ENCODE results near the gene PGAM4.
A peak's percentile ranks its signal among the peaks of the same experiment; 100 is the strongest.
"Not testable (repeated sequence)": the region's sequence is repeated elsewhere in the genome, so short reads cannot be mapped to it uniquely, and the experiment has no call there.

PGAM4 gene

DNA sequence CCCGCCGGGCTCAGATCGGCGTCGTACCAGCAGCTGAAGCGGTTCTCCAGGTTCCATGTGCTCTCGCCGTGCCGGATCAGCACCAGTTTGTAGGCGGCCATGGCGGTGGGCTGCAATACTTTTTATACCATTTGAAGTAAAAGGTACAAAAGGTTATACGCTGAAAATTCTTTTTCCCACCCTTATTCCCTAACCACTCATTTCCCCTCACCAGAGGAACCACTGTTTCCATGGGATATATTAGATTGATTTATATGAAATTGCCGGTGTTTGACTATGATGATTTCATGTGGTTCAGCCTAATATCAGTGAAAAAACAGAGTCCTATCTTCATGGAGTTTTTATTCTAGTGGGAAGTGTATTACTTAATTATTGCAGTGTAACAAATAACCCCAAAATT, at the start of gene PGAM4:
TSS of gene PGAM4 (minus strand) at position 101 of the 400 bp plus-strand sequence. CDS start at position 101, 0 bp downstream.
- DNase-seq (ENCODE audit: low read depth in 2 of 2) = no peak

DNA sequence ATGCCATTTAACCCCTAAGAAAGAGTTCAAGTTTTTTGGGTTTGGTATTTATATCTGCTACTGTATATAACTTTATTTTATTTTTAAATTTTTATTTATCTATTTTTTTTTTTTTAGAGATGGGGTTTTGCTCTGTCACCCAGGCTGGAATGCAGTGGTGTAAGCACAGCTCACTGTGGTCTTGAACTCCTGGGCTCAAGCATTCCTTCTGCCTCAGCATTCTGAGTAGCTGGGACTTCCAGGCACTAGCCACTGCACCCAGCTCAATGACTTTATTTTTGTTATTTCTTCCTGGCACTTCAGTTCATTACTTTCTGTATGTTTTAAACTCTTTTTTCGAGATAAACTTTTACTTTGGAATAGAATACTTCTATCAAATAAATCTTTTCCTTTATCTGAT, 42.4 kb upstream of the PGAM4 start:
- no peak for DNase-seq (ENCODE audit: low read depth in 2 of 2)

DNA sequence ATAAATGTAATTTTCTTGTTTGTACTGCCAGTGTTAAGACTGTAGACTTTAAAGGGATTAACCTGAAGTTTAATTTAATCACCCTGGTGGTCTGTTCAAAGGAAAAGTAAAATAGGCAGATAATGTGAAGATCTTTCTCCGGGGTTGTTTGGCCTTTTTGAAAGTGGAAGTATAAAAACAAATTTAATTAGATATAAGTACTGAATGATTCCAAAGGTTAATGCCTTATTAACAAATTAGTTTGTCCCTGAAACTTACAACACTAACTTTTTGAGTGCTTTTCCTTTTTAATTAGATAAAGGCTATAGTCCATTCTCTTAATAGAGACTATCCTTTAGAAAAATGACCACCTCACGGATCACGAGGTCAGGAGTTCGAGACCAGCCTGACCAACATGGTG, 10.4 kb upstream of the PGAM4 start:
- no peak for DNase-seq (ENCODE audit: low read depth in 2 of 2)

DNA sequence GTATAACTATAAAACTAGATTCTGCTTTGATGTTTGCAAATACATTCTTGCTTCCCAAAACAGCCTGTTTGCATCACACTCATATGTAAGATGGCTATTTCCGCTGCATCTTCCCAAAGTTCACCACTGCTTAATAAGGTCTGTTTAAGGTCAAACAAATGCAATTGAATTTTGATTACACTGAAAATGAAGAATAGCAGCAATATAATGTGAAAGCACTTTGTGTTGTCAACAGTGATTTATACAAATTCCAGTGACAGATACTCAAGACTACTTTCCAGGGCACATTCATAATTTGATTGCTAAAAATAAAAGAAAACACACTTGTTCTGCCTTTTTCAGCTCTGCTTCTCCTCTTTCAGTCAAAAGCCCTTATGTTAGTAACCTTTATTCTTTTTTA, 8.1 kb upstream of the PGAM4 start:
- no peak for DNase-seq (ENCODE audit: low read depth in 2 of 2)

DNA sequence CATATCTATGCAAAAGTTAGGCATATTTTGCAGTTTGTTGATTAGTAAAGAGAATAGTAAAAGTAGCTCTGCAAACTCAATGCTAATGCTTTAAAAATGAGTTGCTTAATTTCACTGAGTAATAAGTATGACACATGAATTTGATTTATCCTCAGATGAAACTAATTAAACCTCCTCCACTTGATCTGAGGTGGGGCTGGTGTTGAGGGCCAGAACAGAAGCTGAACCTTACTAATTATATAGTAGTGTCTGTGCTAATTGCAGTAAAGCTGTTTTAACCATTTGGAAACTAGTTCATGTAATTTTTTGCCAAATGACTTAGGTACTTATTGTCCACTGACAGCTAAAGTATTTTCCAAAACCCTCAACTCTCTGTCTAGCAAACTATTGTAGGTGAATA, 7.7 kb upstream of the PGAM4 start:
- no peak for DNase-seq (ENCODE audit: low read depth in 2 of 2)

DNA sequence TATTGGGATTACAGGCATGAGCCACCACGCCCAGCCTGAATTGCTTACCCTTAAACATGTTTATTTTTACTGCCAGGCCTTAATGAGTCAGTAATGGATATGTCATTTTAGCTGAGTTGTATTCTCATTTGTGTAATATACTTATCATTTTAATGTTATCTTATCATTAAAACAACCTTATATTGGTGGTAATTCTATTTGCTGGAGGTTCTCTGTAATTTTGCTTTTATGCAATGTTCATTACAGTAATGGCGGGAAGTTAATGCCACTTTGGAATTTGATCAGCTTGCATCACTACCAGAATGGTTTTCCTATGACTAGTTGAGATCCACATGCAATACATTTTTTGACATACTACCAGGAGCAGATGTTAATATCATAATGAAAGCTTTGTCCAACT, 6.3 kb upstream of the PGAM4 start:
- DNase-seq (ENCODE audit: low read depth in 2 of 2) = no peak

DNA sequence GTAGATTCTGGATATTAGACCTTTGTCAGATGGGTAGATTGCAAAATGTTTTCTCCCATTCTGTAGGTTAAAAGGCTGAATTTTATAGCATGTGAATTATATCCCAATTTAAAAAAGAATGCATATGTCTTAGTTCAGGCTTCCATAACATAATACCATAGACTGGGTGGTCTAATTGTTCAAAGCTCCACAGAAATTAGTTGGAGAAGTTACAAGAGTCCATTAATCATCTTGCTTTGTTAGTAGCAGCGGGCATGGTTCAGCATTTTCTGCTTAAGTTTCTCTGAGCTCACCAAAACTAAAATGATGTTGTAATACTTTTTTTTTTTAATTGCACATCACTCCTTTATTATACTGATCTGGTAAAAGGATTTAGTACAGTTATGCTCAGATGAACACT, 1.8 kb downstream of the PGAM4 start:
- peak in 1 of 2 experiments; percentile 4 for DNase-seq (ENCODE audit: low read depth in 2 of 2)

DNA sequence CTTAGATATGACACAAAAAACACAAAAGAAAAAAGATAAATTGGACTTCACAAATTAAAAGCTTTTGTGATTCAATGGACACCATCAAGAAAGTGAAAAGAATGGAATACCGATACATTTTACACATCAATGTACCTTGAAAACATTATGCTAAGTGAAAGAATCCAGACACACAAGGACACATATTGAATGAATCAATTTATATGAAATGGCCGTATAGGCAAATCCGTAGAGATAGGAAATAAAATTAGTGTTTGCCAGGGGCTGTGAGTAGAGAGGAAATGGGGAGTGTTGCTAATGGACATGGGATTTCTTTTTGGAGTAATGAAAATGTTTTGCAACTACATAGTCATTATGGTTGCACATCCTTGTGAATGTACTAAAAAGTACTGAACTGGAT, 3.1 kb downstream of the PGAM4 start:
- DNase-seq (ENCODE audit: low read depth in 2 of 2) = no peak

DNA sequence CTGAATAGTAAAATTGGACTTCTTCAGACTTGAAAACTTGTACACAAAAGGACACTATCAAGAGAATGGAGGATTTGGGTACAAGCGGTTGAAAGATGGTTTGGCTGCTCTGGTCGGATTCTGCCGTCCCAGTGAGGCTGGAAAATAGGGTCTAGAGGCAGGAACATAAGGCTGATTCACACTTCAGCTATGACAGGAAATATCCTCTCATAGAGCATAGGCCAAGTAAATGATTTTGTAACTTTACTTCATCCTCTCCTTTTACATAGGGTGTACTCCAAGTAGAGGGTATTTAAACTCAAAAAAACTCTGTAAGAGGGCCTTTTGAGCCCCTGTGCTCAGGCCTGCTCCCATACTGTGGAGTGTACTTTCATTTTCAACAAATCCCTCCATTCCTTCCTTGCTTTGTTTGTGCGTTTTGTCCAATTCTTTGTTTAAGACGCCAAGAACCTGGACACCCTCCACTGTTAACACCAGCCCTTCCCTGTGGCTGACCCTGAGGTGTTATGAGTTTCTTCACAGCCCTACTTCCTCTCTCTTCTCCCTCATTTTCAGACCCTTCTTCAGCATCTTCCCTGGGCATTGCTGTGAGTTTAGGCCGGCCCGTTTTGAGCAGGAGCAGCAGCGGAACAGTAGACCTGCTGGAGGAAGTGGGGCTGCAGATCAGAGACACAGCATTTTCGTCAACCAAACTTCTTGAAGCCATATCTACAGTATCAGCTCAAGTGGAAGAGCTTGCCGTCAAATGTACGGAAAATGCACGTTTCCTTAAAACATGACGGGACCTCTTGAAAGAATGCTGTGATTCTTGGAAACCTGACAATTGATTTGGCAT, 7.2 kb downstream of the PGAM4 start:
- DNase-seq (ENCODE audit: low read depth in 2 of 2) = no peak

DNA sequence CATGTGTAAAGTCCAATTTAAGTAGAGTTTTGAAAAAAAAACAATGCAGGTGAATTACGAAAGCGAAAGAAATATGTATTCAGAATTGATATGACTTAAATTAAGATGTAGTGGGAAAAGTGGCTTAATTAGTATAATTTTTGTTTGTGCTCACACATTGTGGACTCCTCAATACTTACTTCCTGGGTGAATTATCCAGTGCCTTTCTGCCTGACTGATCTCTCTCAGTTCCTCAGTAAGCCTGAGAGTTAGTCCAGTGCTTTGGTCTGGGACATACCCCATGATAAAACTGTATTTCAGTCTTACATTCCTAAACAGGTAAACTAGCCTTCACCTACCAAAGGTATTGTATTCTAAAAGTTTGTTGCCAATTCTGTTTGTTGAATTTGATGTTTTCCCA, 8.4 kb downstream of the PGAM4 start:
- DNase-seq (ENCODE audit: low read depth in 2 of 2) = no peak

DNA sequence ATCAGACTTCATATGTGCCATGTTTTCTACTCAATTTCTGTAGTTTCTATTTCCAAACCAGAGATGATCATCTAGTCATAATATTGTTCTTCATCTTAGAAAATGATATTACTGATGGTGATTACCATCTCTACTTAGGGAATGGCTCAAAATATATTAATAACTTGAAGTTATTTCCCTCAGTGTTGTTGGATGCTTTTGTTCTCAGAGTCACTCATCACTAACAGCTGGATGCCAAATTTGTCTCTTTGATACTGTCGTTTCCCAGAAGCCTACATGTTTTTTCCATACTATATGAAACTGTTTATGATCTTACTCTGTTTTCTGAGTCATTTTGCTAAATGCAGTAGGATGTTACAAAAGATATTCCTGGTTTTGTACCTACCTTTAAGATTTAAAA, 8.9 kb downstream of the PGAM4 start:
- no peak for DNase-seq (ENCODE audit: low read depth in 2 of 2)

DNA sequence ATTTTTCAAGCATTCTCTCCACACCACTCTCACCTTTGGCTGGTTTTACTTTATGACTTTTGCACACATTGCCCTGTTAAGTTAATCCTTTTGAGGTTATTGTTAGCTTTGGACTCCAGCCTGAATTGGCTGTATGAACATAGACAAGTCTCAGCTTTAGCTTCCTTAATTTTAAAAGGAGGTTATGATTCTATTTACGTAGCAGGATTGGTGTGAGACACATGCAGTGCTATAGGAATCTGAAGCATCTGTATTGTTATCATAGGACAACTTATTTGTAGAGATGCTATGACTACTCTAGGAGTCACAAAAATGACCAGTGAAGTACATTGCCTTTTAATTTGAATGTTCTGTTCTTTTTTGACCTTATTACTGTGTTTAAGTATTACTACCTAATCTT, 15.7 kb downstream of the PGAM4 start:
- no peak for DNase-seq (ENCODE audit: low read depth in 2 of 2)

DNA sequence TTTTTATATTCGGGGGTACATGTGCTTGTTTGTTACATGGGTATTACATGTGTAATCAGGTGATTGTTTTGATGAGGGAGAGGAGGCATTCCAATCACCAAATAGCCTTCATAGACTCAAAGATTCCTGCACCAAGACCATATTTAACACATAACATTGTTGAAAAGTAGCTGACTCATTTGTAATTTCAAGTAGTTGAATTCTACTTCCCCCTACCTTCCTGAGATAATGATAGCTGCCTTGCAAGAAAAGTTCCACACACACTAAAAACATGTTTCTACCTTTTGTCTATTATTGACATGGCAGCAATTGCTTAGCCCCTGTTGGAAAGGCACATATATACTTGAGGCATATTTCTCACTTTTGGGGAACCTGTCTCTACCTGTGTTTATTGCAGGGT, 16.1 kb downstream of the PGAM4 start:
- no peak for DNase-seq (ENCODE audit: low read depth in 2 of 2)

DNA sequence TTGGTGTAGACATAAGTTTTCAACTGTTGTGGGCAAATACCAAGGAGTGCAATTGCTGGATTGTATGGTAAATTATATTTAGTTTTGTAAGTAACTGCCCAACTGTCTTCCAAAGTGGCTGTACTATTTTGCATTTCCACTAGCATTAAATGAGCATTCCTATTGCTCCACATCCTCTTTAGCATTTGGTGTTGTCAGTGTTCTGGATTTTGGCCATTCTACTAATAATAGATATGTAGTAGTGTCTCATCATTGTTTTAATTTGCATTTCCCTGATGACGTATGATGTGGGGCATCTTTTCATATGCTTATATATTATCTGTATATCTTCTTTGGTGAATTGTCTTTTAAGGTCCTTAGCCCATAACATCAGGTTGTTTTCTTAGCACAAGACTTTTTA, 17.3 kb downstream of the PGAM4 start:
- no peak for DNase-seq (ENCODE audit: low read depth in 2 of 2)

DNA sequence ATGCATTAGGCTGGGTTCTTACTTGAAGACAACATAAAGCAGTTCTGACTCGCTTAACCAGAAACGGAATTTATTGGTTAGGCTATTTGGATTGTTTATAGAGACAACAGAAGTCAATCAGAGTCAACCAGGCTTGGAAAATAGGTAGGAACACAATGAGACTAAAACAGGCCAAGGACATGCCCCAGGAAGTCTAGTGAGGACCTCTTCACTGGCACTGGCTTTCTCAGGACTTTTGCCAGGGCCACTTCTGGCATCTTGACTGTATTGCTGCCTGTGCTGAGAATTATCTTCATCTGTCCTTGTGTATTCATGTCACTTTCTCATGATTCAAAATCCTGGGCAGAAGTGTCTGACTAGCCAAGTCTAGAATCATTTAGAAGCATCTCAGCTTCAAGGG, 19.6 kb downstream of the PGAM4 start:
- no peak for DNase-seq (ENCODE audit: low read depth in 2 of 2)

DNA sequence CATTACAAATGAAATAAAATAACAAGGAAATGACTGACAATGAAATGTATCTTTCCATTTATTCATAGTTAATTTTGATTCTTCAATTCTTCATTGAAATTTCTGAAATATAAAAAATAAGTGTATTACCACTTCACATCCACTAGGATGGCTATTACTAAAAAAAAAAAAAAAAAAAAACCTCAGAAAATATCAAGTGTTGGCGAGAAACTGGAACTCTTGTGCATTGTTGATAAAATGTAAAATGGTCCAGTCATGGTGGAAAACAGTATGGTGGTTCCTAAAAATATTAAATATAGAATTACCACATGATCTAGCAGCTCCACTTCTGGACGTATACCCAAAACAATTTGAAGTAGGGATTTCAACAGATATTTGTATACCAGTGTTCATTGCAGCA, 22.9 kb downstream of the PGAM4 start:
- no peak for DNase-seq (ENCODE audit: low read depth in 2 of 2)

DNA sequence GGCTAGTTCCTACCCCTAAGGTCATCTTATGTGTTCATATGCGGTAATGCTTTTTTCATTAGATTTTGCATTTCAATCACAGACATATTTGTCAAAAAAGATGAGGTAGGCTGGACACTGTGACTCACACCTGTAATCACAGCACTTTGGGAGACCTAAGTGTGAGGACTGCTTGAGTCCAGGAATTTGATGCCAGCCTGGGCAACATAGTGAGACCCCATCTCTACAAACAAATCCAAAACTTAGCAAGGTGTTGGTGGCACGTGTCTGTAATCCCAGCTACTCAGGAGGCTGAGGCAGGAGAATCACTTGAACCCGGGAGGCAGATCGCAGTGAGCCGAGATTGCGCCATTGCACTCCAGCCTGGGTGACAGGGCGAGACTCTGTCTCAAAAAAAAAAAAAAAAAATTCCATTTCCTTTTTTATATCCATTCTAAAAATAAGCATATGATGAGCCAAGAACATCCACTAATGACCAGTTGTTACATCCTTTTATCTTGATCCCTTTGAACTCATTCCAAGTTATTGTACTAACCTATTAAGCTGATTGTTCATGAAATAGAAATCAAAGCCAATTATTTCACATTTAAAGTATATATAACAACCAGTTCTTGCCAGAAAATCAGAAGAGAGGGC, 23.4 kb downstream of the PGAM4 start:
- DNase-seq (ENCODE audit: low read depth in 2 of 2) = no peak

DNA sequence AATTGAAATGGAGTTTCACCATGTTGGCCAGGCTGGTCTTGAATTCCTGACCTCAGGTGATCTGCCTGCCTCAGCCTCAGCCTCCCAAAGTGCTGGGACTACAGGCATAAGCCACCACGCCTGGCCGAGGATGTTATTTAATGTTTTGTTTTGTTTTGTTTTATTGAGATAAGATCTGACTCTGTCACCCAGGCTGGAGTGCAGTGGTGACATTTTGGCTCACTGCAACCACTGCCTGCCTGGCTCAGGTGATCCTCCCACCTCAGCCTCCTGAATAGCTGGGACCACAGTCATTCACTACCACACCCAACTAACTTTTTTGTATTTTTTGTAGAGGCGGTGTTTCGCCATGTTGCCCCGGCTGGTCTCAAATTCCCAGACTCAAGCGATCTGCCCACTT, 24.4 kb downstream of the PGAM4 start:
- DNase-seq (ENCODE audit: low read depth in 2 of 2) = not testable (repeated sequence)

DNA sequence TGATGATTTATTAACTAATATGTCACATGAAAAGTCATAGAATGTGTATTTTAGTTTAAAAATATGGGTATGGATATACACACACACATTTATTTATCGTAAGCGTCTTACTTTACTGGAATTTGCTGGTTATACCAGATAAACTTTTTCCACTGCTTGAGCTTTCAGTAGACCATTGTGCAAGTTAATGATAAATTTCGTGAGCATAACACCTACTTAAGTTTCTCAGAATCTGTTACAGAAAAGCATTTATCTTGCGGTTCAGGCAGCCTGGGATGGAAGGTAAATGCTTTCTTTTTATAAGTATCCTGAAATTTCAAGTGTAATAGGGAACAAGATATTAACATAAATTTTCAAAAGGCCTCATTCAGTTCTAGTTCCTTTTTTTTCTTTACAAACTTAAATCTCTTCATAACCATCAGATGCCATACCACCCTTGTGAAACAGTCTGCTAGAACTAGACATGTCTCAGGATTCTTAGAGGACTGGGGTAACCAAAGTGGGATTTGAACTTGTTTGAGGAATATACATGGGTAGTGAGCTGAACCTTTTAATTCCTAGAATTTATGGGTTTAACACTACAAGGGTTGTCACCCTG, 31.3 kb downstream of the PGAM4 start:
- no peak for DNase-seq (ENCODE audit: low read depth in 2 of 2)

DNA sequence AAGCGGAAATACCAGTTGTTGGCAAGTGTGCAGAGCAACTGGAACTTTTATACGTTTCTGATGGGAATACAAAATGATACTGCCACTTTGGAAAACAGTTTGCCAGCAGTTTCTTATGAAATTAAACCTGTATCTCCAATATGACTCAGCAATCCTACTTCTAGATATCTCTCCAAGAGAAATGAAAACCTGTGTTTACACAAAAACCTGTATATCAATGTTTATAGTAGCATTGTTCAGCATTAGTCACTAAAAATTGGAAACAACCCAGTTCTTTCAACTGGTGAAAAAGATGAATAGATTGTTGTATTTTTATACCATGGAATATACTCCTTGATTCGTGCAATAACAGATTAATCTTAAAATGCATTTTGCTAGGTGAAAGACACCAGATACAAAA, 32.1 kb downstream of the PGAM4 start:
- no peak for DNase-seq (ENCODE audit: low read depth in 2 of 2)

DNA sequence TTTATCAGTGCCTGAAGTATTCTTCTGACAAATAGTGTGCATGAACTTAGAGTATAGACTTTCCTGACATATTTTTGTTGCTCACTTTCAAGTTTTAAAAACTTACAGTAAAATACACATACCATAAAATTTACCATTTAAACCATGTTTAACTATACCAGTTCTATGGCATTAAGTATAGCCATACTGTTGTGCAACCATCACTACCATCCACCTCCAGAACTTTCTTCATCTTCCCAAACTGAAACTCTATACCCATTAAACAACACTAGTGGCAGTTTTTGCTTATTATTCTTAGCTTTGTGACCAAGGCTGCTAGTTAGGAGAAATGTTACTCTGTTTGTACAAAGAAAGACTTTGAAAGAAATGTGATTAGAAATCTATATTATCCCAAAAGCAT, 33.1 kb downstream of the PGAM4 start:
- no peak for DNase-seq (ENCODE audit: low read depth in 2 of 2)

DNA sequence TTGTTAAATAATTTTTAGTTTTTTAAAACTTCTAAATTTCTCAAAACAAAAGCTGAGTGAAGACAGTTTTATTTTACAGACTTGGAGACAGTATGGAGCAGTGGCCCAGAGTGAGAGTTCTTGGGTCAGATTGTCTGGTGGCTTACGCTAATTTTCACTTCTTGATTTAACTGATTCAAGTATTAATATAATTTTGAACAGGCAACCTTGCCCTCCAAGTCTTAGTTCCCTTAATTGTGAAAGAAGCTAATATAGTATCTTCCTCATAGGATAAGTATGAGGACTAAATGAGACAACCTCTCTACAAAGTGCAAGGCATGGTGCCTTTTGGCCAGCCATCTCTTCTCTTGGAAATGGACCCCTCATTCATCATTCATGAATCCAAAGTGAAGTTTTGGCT, 33.6 kb downstream of the PGAM4 start:
- DNase-seq (ENCODE audit: low read depth in 2 of 2) = no peak

DNA sequence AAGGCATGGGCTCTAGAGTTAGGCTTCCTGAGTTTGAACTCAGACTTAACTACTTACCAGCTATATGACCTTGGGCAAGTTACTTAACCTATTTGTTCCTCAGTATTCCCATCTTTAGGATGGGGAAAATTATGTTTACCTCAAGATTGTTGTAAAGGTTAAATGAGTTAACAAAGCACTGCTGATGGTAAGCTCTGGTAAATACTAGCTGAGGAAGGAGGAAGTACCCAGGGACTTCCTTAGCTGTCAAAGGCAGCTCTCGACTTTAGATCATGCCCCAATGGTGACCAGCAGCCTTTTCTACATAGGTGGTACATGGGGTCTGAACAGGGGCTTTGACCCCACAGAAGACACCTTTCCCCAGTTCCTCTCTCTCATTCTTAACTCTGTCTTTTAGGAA, 38.9 kb downstream of the PGAM4 start:
- DNase-seq (ENCODE audit: low read depth in 2 of 2) = no peak

Measured in fibroblast of skin of left biceps (primary cell).